KOPT-K1 (cell line): ENCODE data around the gene PTPRN2.

Source experiments
- H3K27ac ChIP-seq: fragments of 200-600 bp; sonication (generic); 2 replicates; pipeline ENCODE4 v1.5.1; 2016; ENCODE audit warnings: antibody characterized with exemption, mild to moderate bottlenecking, low read depth, low read length; ENCODE audit not compliant: poor library complexity, severe bottlenecking
- H3K36me3 ChIP-seq: fragments of 200-600 bp; sonication (generic); 2 replicates; pipeline ENCODE4 v1.5.1; 2017; ENCODE audit warnings: antibody characterized with exemption, mild to moderate bottlenecking, low read length, moderate library complexity; ENCODE audit not compliant: insufficient read depth
- H3K9me3 ChIP-seq: fragments of 200-600 bp; sonication (generic); 2 replicates; pipeline ENCODE4 v1.5.1; 2017; ENCODE audit warnings: antibody characterized with exemption, low read length, mild to moderate bottlenecking; ENCODE audit not compliant: insufficient read depth, poor library complexity, severe bottlenecking

The PTPRN2 gene

DNA sequence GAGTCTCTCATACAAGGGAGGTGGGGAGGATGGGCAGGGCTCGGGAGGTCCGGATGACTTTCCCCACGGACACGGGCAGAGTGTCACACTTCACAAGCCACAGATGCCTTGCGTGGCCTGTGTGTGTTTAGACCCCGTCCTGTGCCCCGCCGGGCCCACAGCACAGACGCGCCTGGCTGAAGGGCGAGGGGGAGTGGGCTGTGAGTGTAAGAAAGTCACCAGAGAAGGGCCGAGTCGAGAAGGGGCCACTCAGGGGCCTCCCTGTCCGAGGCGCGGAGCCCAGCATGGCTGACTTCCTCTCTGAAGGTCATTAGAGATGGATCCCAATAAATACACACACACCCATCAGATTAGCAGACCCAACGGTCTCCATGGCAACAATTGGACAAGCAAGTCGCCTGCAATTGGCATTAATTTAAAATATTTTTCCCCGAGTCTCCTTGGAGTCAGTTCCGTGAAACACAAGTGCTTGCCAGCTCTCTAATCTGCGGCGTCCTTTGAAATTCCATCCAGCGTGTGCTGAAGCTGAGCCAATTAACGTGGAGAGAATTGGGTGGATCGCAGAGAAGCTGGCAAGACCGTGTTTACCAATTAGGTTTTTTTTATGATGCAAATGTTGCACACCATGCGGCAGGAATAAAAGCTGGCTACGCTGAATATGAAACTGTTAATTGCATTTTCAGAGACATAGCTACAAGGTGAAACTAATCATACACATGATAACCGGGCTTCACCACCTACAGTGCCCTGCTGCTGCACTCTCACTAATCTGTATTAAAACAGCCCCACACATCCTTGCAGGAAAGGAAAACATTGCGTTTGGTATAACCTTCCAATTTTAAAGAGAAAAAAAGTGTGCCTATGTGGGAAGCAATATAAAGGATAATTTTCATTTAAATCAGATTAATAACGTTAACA lies 571.2 kb downstream of the PTPRN2 start:
- no peak overlapping the region for H3K27ac ChIP-seq
- no peaks in the 10 kb centered on the region for H3K36me3 ChIP-seq
- H3K9me3 ChIP-seq = no peaks in the 10 kb centered on the region

DNA sequence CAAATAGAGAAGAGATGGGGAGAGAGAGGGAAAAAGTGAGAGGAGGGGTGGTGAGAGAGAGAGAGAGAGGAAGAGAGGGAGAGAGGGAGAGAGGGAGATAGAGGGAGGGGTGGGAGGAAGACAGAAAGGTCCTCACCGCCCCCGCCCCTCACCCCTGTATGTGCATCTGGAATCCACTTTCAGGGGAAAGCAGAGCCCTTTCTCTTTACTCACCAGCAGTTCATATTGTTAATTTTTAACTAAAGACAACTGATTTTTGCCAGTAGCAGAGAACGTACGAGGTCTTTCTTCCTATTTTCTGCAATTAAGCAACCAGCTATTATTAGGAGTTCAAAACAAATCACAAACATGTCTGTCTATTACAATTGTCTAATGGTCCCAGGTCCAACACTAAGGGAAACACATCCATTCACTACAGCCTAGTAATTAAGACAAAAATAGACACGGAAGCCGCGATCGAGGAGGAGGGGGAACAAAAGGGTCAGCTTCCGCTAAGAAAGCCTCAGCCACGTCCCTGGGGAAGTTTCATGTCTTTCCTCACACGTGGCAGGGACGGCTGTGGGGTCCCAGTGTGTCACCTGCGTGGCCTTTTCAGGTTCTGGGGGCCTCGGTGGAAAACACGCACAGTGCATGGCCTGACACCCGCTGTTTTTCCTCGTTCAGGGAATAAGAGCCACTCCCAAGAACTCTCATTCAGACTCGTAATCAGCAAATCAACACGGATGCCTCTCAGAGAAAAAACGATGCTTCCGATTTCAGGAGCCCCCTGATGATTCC lies 572.0 kb downstream of the PTPRN2 start:
- Histone ChIP-seq H3K36me3 (no peaks in the 10 kb centered on the region), H3K9me3 (no peaks in the 10 kb centered on the region), H3K27ac (no peak overlapping the region)

DNA sequence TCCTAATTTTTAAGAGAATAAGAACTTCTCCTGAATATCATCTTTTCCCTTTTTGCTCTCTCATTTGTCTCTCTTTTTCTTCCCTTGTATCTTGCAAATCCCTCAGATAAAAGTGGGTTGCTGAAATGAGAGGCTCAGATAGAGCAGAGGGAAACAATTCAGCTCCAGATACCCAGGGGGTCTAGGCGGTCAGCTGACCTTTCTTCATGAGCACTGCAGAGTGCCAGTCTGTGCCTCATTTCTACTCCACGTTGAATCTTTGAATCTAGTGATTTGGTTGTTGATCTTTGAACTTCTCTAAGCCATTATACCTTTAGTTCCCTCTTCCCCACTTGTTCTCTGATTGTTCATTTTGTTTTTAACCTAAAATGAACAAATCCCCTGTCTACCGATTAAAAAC lies 572.6 kb downstream of the PTPRN2 start:
- no peaks in the 10 kb centered on the region for H3K9me3 ChIP-seq
- H3K27ac ChIP-seq = no peak overlapping the region
- no peaks in the 10 kb centered on the region for H3K36me3 ChIP-seq

- Histone ChIP-seq H3K27ac (no peak overlapping the region), H3K9me3 (no peaks in the 10 kb centered on the region), H3K36me3 (no peaks in the 10 kb centered on the region)
Observed at GRCh38 chr7:158013085-158013668, 574.4 kb downstream of the PTPRN2 start.

DNA sequence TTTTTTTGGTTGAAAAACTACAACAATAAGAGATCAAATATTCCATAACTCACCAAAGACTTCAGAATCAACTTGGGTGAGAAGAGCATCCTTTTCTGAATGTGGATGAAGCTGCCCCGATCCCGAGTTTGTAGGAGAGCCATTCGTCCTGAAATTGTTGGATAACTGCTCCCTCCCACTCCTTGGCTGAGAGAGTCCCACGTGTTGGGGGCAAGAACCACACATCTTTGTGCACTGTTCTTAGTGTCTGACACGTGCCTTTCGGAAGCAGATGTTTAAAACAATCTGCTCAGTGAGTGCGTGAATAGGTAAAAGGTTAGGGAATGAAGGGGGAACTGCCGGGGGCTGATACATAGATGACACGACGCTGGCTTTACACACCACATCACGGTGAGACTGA lies 575.7 kb downstream of the PTPRN2 start:
- no peaks in the 10 kb centered on the region for H3K9me3 ChIP-seq
- H3K36me3 ChIP-seq = no peaks in the 10 kb centered on the region
- no peak overlapping the region for H3K27ac ChIP-seq

- Histone ChIP-seq H3K36me3 (no peaks in the 10 kb centered on the region), H3K27ac (no peak overlapping the region)
Observed at GRCh38 chr7:158010961-158011693, 576.5 kb downstream of the PTPRN2 start.

DNA sequence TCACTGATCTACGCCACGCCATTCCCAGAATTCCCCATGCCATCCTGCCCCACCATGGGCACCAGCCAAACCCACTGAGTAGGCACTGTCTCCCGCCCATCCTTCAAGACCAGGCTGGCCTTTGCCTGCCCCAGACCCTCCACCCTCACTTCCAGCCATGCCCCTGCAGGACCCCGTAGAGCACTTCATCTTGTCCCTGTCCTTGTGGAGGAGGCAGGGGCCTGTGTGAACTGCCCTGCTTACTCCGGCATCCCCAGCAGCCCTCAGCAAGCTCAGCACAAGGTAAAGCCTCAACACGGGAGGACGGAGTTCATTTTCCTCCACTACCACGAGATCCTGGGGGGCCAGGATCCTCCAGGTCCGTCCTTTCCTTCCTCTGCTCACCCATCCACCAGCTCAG lies 577.7 kb downstream of the PTPRN2 start:
- H3K9me3 ChIP-seq = no peaks in the 10 kb centered on the region
- no peak overlapping the region for H3K27ac ChIP-seq
- no peaks in the 10 kb centered on the region for H3K36me3 ChIP-seq

More at GRCh38 chr7:158010961-158011693, 576.5 kb downstream of the PTPRN2 start:
- no peaks in the 10 kb centered on the region for H3K9me3 ChIP-seq

- Histone ChIP-seq H3K9me3 (no peaks in the 10 kb centered on the region), H3K27ac (no peak overlapping the region), H3K36me3 (no peaks in the 10 kb centered on the region)
Observed at GRCh38 chr7:158008267-158008666, 579.4 kb downstream of the PTPRN2 start.

GRCh38 chr7:158007697-158008257 lies 579.8 kb downstream of the PTPRN2 start:
- Histone ChIP-seq H3K36me3 (no peaks in the 10 kb centered on the region), H3K27ac (no peak overlapping the region), H3K9me3 (no peaks in the 10 kb centered on the region)

GRCh38 chr7:158006841-158007696 lies 580.6 kb downstream of the PTPRN2 start:
- H3K9me3 ChIP-seq = no peaks in the 10 kb centered on the region
- H3K36me3 ChIP-seq = no peaks in the 10 kb centered on the region
- no peak overlapping the region for H3K27ac ChIP-seq

DNA sequence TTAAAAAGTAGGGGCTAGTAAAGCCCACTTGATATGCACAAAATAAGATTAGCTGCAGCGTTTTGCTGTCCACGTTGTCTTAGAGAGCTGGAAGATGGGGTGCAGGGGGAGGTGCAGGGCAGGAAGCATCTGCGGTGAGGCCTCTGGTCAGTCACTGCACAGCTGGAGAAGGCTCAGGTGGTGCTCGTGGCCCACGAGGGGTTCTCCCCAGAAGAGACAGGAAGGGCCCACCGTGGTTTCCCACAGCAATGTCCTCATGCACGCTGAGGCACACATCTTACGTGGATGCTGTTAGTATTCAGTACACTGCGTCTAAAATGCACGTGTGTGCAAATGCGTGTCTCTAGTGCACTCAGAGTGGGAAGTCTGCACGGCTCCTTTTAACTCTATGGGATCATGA lies 582.1 kb downstream of the PTPRN2 start:
- Histone ChIP-seq H3K9me3 (no peaks in the 10 kb centered on the region), H3K36me3 (no peaks in the 10 kb centered on the region), H3K27ac (no peak overlapping the region)

DNA sequence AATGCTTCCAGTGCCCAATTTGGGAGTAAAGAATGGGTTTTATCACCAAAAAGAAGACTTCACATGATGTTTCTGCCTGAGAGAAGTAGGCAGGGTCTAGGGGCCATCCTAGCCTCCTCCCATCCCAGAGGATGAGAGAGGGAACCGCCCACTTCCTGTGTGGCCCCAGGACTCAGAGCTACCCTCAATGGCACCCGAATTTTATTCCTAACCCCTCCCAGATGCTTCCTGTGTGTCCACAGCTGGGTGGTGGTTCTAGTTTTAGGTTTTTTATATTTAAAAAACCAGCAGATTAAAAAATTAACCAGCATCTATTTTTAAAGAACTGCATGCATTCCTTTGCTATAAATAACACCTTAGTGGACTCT lies 583.5 kb downstream of the PTPRN2 start:
- H3K9me3 ChIP-seq = no peaks in the 10 kb centered on the region
- no peaks in the 10 kb centered on the region for H3K36me3 ChIP-seq
- no peak overlapping the region for H3K27ac ChIP-seq

GRCh38 chr7:158003441-158004122 lies 584.0 kb downstream of the PTPRN2 start:
- H3K9me3 ChIP-seq = no peaks in the 10 kb centered on the region
- no peaks in the 10 kb centered on the region for H3K36me3 ChIP-seq
- no peak overlapping the region for H3K27ac ChIP-seq
